ENCODE measurements around the gene PAK1. TPM values are rescaled to one million over a fixed set of nuclear protein-coding genes. Genes with fewer than 3 reads are reported as not detected.

PAK1 gene
- total RNA-seq, 2 donors from 2014 or later, result 14.5 to 65.6 TPM

DNA sequence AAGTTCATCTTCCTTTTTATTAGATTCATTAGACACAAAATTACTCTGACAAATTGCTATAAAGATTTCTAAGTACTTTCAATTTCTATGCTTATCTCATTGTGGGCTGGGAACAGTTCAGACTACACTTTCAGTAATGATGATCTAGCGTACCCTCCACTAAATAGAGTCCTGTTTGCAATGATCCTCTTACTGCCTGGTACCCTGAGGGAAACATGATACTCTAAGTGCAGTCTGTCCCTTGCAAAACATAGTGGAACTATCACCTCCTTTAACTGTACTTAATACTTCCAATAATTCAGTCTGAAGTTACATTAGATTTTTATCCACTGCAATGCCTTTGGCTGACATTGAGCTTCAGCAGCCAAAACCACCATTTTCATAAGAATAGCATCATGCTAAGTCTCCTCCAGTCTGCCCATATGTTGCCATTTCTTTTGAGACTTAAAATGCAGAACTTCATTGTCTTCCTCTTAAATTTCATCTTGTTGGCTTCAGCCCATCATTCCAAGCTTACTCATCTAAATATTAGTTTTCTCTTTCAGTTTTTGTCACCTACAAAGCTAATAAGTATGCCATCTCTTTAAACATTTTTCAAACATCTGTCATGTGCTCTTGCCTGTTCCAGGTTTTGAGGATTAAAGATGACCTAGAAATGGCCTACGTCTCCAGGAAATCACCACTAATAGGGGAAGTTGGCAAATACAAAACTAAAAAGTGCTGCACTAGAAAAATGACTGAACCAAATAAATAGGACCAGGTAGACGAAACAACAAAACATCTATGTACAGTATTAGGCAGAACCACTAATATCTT is 55.5 kb downstream of the PAK1 start:
- 68 to 71% methylated on average over 3 of the region's 3 CpGs for WGBS, 2 donors
- ATAC-seq, result no peak
- intact Hi-C loops (cut with DNase I), result no loop called here
- Histone ChIP-seq H3K4me3 (no peak overlapping the region), H3K27ac (no peak overlapping the region), H3K4me1 (peaks cover 5% of the 10 kb centered on the region), H3K36me3 (replicated peaks in 1 of 2; ENCODE audit: insufficient read depth in 1 of 2, low read depth in 2 of 2) (no peaks in the 10 kb centered on the region), H3K27me3 (no peaks in the 10 kb centered on the region), H3K9me3 (no peaks in the 10 kb centered on the region)
- DNase-seq, result no peak
- TF ChIP-seq, protein P1, sequence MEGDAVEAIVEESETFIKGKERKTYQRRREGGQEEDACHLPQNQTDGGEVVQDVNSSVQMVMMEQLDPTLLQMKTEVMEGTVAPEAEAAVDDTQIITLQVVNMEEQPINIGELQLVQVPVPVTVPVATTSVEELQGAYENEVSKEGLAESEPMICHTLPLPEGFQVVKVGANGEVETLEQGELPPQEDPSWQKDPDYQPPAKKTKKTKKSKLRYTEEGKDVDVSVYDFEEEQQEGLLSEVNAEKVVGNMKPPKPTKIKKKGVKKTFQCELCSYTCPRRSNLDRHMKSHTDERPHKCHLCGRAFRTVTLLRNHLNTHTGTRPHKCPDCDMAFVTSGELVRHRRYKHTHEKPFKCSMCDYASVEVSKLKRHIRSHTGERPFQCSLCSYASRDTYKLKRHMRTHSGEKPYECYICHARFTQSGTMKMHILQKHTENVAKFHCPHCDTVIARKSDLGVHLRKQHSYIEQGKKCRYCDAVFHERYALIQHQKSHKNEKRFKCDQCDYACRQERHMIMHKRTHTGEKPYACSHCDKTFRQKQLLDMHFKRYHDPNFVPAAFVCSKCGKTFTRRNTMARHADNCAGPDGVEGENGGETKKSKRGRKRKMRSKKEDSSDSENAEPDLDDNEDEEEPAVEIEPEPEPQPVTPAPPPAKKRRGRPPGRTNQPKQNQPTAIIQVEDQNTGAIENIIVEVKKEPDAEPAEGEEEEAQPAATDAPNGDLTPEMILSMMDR (IDR thresholded peaks at IDR 0.05), result no peak
- no peak for TF ChIP-seq POLR2A (IDR thresholded peaks at IDR 0.05)

DNA sequence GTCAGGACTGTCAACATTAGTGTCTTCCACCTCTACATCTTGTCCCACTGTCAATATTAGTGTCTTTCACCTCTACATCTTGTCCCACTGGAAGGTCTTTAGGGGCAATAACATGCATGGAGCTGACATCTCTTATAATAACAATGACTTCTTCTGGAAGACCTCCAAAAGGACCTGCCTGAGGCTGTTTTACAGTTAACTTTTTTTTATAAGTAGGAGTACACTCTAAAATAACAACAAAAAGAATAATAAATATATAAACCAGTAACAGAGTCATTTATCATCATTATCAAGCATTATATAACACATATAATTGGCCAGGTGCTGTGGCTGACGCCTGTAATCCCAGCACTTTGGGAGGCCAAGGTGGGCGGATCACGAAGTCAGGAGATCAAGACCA is 57.5 kb downstream of the PAK1 start:
- intact Hi-C loops (cut with DNase I), result no loop called here
- no peak overlapping the region for H3K4me3 ChIP-seq
- 76 to 79% methylated on average over 3 of the region's 3 CpGs for WGBS, 2 donors
- H3K27ac ChIP-seq, result no peak overlapping the region
- no peaks in the 10 kb centered on the region for H3K36me3 ChIP-seq (replicated peaks in 1 of 2; ENCODE audit: insufficient read depth in 1 of 2, low read depth in 2 of 2)
- DNase-seq (no peak), ATAC-seq (no peak)
- TF ChIP-seq, protein P1 (IDR thresholded peaks at IDR 0.05), result no peak
- no peak for TF ChIP-seq POLR2A (IDR thresholded peaks at IDR 0.05)
- peaks cover 15% of the 10 kb centered on the region for H3K4me1 ChIP-seq
- no peaks in the 10 kb centered on the region for H3K27me3 ChIP-seq
- H3K9me3 ChIP-seq, result no peaks in the 10 kb centered on the region

DNA sequence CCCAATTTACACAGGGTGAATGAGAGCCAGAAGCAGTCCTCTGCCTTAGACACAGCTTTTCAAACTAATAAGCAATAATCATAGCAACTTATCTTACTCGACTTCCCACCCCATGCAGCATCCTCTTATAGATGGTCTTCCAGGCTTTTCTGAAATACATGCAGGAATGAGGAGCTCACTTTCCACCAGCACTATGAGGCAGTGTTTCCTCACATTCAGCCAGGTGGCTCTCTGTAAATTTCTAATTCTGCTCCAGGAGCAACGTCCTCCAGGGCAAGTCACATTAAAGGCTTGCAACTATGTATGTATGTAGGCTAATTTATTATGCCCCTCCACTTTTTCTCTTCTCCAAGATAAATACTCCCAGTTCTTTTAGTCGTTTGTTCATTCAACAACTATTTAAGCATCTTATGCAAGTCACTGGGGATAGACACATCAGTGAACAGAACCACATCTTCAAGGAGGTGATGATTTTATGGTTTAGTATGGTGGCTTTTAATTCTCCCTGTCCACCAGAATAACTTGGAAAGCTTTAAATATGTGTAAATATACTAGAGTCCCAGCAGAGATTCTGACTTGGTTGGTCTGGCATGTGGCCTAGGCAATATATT is 59.9 kb downstream of the PAK1 start:
- DNase-seq (no peak), ATAC-seq (no peak)
- no peaks in the 10 kb centered on the region for H3K9me3 ChIP-seq
- H3K27me3 ChIP-seq, result no peaks in the 10 kb centered on the region
- no peak overlapping the region for H3K4me3 ChIP-seq
- 61 to 72% methylated on average over 3 of the region's 3 CpGs for WGBS, 2 donors
- no peaks in the 10 kb centered on the region for H3K36me3 ChIP-seq (replicated peaks in 1 of 2; ENCODE audit: insufficient read depth in 1 of 2, low read depth in 2 of 2)
- H3K27ac ChIP-seq, result no peak overlapping the region
- peaks cover 16% of the 10 kb centered on the region for H3K4me1 ChIP-seq
- TF ChIP-seq POLR2A (IDR thresholded peaks at IDR 0.05), result no peak
- TF ChIP-seq, protein P1 (IDR thresholded peaks at IDR 0.05), result no peak
- intact Hi-C loops (cut with DNase I), result no loop called here

DNA sequence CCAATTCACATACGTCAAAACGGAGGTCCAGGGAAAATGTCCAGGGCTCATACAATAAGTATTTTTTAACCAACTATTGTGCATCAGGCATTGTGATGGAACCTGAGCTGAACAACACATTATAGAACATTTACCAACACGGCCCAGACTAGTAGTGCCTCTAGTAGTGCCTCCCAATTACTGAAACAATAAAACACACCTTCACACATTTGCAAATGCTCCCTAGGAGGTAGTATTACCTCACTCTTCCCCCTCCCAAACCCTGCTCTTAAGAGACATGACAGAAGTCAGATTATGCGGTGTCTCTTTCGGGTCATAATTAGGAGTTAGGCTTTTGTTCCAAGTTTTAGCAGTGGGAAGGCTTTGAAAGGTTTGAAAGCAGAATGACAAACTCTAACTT is 61.1 kb downstream of the PAK1 start:
- no peaks in the 10 kb centered on the region for H3K36me3 ChIP-seq (replicated peaks in 1 of 2; ENCODE audit: insufficient read depth in 1 of 2, low read depth in 2 of 2)
- intact Hi-C loops (cut with DNase I), result no loop called here
- no peak for ATAC-seq
- no peak for DNase-seq
- no peaks in the 10 kb centered on the region for H3K27me3 ChIP-seq
- TF ChIP-seq, protein P1 (IDR thresholded peaks at IDR 0.05), result no peak
- TF ChIP-seq POLR2A (IDR thresholded peaks at IDR 0.05), result no peak
- H3K4me1 ChIP-seq, result peaks cover 20% of the 10 kb centered on the region
- no peak overlapping the region for H3K4me3 ChIP-seq
- WGBS, 2 donors, result 93% methylated on average over 5 of the region's 5 CpGs
- H3K27ac ChIP-seq, result no peak overlapping the region
- H3K9me3 ChIP-seq, result no peaks in the 10 kb centered on the region
